ENCODE data around the gene LRRC8B.

DNA sequence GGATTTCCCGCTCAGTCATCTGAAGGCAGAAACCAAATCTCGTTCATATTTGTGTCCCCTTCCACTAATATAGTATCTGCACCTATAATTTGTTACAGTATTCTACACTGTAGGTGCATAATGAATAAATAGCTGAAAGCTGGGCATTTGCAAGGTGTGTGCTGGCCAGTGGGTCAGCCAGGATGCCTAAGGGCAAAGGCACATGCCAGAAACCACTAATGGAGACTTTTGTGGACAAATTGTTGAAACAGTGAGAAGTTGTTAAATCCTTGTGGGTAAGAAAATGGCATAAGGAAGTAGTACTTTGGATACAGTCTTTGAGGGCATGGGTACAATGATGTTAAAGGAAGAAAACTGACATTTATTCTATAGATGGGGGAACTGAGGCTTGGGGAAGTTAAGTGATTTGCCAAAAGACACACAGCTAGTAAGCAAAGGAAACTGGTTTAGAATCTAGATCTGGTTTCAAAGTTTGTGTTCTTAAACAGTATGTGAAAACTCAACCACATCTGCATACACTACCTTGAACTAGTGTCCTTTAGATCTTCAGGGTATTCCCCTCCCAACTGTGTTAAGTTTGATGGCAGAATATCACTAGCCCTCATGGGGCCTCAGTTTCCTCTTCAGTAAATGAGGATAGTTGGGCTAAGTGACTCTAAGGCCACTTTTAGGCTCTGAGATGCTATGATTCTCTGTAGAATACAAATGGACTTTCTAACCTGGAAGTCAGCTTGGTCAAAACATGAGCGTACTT is 81.8 kb downstream of the LRRC8B start:
- TF ChIP-seq GABPA (IDR thresholded peaks at IDR 0.05; ENCODE audit: borderline replicate concordance, insufficient read depth, low read length) (no peak), SIN3A (conservative IDR thresholded peaks at IDR 0.05 in 1 of 2, IDR thresholded peaks at IDR 0.05 in 1 of 2; ENCODE audit: low read depth in 1 of 2, low read length in 2 of 2) (no peak), MAFK (IDR thresholded peaks at IDR 0.05; ENCODE audit: low read depth, low read length) (no peak), TCF12 (IDR thresholded peaks at IDR 0.05; ENCODE audit: low read depth, low read length) (no peak), USF2 (IDR thresholded peaks at IDR 0.05; ENCODE audit: low read length) (no peak)
- TF ChIP-seq, protein P1, sequence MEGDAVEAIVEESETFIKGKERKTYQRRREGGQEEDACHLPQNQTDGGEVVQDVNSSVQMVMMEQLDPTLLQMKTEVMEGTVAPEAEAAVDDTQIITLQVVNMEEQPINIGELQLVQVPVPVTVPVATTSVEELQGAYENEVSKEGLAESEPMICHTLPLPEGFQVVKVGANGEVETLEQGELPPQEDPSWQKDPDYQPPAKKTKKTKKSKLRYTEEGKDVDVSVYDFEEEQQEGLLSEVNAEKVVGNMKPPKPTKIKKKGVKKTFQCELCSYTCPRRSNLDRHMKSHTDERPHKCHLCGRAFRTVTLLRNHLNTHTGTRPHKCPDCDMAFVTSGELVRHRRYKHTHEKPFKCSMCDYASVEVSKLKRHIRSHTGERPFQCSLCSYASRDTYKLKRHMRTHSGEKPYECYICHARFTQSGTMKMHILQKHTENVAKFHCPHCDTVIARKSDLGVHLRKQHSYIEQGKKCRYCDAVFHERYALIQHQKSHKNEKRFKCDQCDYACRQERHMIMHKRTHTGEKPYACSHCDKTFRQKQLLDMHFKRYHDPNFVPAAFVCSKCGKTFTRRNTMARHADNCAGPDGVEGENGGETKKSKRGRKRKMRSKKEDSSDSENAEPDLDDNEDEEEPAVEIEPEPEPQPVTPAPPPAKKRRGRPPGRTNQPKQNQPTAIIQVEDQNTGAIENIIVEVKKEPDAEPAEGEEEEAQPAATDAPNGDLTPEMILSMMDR (IDR thresholded peaks at IDR 0.05; ENCODE audit: control extremely low read depth in 1 of 3, insufficient read depth in 1 of 3, low read depth in 1 of 3, low read length in 3 of 3) = no peak

Measured in H1 (cell line).